Testis (tissue), 2 donors: ENCODE data around the gene ASXL2.

Experiments
- CTCF ChIP-seq, 3 experiments: fragments of 450-650 bp in 2 of 3; fragments of 200-600 bp in 1 of 3; sonication (generic) in 1 of 3; IDR thresholded peaks; one replicate each; pipeline ENCODE4 v1.5.1; 2016 to 2019; ENCODE audit warnings: antibody characterized with exemption in 3 of 3, mild to moderate bottlenecking in 2 of 3, moderate library complexity in 1 of 3
- POLR2A ChIP-seq: fragments of 450-650 bp; IDR thresholded peaks from one replicate; pipeline ENCODE4 v1.6.1; 2017; ENCODE audit warnings: antibody characterized with exemption, mild to moderate bottlenecking, moderate library complexity

DNA sequence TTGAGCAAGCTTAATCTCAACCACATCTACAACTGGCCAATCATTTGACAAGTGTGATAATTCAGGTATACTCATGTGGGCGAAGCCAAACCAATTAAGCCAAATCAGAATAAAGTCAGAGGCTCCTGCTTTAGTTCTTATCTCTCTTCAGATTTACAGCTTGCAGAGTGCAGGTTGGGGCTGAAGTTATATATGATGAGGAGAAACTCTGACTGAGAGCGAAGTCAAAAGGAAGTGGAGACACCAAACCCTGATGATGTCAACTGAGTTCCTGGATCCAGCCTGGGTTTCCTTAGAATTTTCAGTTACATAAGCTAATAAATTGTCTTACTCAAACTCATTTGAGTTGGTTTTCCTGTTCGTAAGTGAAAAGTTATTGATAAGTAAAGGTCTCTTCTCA lies 73.9 kb downstream of the ASXL2 start:
- TF ChIP-seq CTCF (IDR thresholded peaks at IDR 0.05) (no peak), POLR2A (no peak)
